DMS153 treated with DMSO at 0.1 percent for 48 hours (cell line): ENCODE measurements around the gene TCEANC2.

Source experiments
- DNase-seq: peaks from one replicate; lab custom pipeline; 2025; ENCODE audit not compliant: unreplicated experiment; lab: John Stamatoyannopoulos, UW

Gene TCEANC2

GRCh38 chr1:54129858-54130257 is 76.5 kb downstream of the TCEANC2 start:
- DNase-seq: no peak

DNA sequence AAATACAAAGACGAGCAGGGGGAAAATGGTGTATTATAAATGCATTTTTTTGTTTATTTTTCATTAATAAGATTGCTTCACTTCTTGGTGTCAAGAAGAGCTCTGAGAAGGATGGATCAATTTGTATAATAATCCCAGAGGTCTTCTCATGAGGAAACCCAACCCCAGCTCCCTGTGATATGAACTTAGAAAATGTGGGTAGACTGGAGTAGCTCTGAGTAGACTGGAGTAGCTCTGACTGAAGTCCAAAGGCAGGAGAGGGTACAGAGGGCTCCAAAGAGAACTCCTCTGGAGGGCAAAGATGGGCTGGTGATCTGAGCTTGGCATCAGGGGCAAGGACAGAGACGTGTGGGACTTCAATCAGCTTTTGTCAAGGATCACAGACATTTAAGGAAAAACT is 78.0 kb downstream of the TCEANC2 start:
- no peak for DNase-seq

DNA sequence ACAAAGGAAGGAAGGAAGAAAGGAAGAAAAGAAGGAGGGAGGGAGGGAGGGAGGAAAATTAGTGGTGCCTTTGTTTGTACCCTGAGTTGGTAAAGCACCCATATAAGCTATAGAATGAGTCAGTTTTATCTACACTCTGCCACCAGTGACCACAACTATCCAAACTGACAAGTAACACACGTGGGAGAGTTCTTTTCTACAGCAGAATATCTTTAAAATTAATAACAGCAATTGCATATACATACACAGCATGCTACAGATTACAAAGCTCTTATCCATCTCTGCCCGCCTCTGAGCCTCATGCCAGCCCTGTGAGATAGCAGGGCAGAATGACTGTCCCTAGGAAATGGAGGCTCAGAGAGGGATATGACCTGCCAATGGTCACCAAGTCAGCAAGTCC is 79.1 kb downstream of the TCEANC2 start:
- DNase-seq: no peak

DNA sequence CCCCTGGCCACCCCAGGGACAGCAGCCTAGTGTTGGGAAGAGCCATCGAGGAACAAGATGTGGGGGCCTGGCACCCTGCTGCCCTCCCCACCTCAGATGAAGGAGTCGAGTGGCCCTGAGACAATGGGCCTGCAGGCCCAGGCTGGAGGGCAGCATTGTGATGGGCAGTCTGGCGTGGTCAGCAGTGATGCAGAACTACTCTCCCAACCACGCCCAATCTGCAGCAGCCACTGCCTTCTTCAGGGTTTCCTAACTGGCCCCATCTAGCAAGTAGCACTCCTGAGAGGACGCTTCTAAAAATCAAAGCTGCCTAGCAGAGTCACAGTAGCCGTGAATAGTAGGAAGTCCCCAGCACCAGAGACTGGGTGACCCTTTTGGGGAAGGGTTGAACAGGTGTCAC is 80.9 kb downstream of the TCEANC2 start:
- DNase-seq: no peak

DNA sequence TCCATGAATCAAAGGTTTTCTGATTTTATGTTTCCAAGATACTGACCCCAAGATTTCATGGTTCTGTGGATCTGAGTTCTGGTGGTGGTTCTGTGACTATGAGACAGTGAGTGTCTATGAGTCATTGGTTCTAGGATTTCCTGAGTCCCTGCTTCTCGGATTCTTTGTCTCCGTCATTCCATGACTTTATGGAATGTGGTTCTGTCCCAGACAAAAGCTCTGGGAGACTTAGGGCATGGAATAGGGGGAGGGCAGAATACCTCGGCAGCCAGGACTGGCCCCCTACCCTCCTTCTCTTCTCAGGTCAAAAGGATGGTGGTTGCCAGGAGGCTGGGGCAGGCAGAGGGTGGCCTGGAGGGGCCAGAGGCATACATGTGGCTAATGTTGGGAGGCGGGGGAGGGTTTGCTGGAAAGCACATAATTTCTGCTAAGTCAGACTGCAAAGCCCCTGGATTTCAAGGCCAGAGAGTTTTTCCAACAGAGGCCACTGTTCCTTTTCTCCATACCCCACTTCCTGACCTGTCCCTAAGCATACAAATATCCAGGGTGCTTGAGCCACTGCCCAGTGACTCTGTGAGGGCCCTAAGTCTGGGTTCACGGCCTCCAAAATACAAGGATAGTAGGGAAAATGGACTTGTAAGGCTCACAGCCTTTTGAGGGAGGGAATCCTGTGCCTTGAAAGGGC is 82.2 kb downstream of the TCEANC2 start:
- DNase-seq: no peak

- DNase-seq: no peak
Measured at GRCh38 chr1:54136269-54136896, 83.0 kb downstream of the TCEANC2 start.

- no peak for DNase-seq
Measured at GRCh38 chr1:54136963-54137533, 83.6 kb downstream of the TCEANC2 start.

DNA sequence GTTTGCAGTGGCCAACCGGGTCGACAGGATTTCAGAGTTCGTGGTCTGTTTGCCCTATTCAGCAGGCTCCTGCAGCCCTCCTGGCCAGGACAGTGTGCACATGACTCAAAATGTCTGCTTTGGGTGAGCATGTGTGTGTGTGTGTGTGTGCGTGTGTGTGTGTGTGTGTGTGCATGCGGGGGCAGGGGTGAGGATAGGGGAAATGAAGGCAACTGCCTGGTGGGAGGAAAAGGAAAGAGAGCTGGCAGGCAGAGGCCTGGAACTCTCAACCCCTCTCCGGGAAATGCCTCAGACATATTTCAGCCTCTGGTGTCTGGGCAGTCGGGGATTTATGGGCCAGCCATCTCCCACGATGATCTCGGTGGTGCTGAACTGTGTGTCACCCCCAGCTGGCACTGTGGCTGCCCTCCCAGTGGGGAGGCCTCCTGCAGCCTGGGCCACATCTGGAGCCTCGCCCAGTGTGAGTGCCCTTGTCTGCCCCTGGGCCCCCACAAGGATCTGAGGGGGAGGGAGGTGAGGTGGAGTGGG is 84.2 kb downstream of the TCEANC2 start:
- no peak for DNase-seq

- no peak for DNase-seq
Measured at GRCh38 chr1:54138994-54139393, 85.6 kb downstream of the TCEANC2 start.

DNA sequence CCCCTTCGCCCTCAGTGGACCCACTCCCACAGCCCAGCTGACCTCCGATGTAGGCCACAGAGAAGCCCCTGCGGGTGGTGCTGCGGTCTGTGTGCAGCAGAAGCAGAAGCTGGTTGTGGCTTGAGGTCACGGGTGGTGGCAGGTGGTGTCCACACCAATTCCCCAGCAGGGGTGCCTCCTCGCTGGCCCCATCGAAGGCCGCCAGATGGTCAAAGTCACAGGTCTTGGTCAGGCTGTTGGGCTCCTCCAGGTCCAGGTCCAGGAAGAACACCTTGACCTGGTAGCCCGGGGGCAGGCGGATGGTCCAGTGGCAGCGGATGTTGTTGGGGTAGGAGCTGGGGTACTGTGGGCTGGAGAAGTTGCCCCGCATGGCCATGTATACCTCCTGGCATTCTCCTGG is 86.3 kb downstream of the TCEANC2 start:
- no peak for DNase-seq

DNA sequence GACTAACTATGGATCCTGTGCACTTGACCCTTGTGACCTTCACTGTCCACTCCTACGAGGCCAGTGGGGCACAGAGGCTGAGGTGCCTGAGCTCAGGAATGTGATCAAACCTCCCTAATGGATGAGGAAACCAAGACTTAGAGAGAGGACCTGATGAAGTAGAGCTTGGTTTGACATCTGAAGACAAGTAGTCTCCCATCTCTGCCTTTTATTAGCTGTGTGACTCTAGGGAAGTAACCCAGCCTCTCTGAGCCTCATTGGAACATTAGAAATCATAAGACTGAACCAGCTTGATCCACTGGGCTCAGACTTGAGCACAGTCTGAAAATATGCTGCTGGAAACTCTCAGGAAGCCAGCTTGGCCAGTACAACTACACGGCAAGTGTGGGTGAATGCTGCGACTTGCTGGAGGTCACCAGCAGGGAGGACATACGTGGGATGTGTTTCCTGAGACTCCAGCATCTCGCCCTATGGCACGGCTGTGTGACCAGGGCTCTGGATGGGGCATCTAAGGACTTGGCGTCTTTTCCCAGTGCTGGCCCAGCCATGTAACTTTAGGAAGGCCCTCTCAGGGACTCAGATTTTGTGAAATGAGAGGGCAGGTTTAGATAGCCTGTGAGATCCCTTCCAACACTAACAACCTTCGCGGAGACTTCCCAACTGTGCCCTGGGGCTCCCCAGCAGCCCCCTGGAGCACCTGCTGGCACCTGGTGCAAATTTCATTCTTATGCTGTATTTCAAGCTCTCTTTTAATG is 88.9 kb downstream of the TCEANC2 start:
- no peak for DNase-seq

DNA sequence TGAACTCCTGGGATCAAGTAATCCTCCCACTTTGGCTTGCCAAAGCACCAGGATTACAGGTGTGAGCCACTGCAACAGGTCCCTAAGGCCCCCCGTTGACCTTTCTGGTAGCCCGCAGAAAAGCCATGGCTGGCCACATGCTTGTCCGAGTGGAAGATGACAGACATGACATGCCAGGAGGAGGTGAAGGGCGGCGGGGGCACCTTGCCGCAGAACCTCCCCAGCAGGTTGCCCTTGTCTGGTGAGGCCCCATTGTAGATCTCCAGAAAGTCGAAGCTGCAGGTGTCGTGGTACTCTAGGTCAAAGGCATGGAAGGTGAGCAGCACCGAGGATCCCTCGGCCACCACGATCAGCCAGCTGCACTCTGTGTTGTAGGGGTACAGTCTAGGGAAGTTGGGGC is 91.0 kb downstream of the TCEANC2 start:
- DNase-seq: no peak

- no peak for DNase-seq
Measured at GRCh38 chr1:54149734-54150133, 96.3 kb downstream of the TCEANC2 start.

GRCh38 chr1:54151013-54151412 is 97.6 kb downstream of the TCEANC2 start:
- no peak for DNase-seq

DNA sequence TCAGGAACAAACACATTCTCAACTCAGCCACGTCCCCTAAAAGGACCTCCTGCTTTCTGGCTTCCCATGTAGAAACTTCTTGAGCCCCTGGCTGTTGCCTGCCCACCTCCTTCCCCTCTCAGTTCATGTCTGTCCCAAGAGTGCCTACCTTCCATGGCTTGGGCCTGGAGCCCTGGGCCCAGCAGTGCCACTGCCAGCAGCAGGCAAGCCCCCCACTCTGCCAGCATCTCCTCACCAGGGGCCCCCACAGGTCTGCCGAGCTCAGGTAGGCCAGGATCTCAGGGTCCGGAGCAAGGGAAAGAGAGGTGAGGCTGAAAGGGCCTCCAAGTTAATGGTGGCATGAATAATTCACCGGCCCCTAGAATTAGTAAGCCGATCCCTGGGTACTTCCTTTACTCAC is 99.3 kb downstream of the TCEANC2 start, which contains the start of gene CDCP2:
TSS of gene CDCP2 (minus strand) at position 305 of the 400 bp plus-strand sequence. CDS start at position 227, 78 bp downstream.
- DNase-seq: no peak

GRCh38 chr1:54153535-54154439 is 100.4 kb downstream of the TCEANC2 start:
- DNase-seq: no peak
